OCI-LY3 (cell line): ENCODE results near the gene LRRC8D.

Source experiments
- H2AFZ ChIP-seq: fragments of 200-600, 300-600 bp; shearing (Covaris generic); 2 replicates; pipeline ENCODE4 v1.6.0; 2014; ENCODE audit warnings: antibody characterized with exemption, low read depth, low read length
- H3K27ac ChIP-seq: fragments of 200-600, 300-600 bp; sonication (generic); 2 replicates; pipeline ENCODE4 v1.5.1; 2014; ENCODE audit warnings: mild to moderate bottlenecking, low read length, moderate library complexity, mixed read lengths
- H3K27me3 ChIP-seq: fragments of 200-600, 300-600 bp; sonication (generic); 2 replicates; pipeline ENCODE4 v1.6.1; 2014; ENCODE audit warnings: low read depth, low read length, mixed read lengths
- H3K36me3 ChIP-seq: fragments of 200-600, 300-600 bp; sonication (generic); replicated peaks from 2 replicates; pipeline ENCODE3; 2014; ENCODE audit warnings: low read depth, low read length, mixed read lengths
- H3K4me1 ChIP-seq: fragments of 300-600, 200-600 bp; sonication (generic); 2 replicates; pipeline ENCODE4 v1.6.1; 2014; ENCODE audit warnings: low read length, mixed read lengths
- H3K4me2 ChIP-seq: fragments of 200-600, 300-600 bp; sonication (generic); 2 replicates; pipeline ENCODE4 v1.6.1; 2014; ENCODE audit warnings: low read length, mixed read lengths
- H3K4me3 ChIP-seq: fragments of 300-600, 200-600 bp; sonication (generic); 2 replicates; pipeline ENCODE4 v1.5.1; 2014; ENCODE audit warnings: antibody characterized with exemption, mild to moderate bottlenecking, low read length, moderate library complexity
- H3K79me2 ChIP-seq: fragments of 300-600, 200-600 bp; shearing (Covaris generic); 2 replicates; pipeline ENCODE4 v1.6.1; 2014; ENCODE audit warnings: mild to moderate bottlenecking, low read length, mixed read lengths
- H3K9ac ChIP-seq: fragments of 300-600, 200-600 bp; shearing (Covaris generic); 2 replicates; pipeline ENCODE4 v1.6.0; 2014; ENCODE audit warnings: mild to moderate bottlenecking, low read length, moderate library complexity
- H3K9me3 ChIP-seq: fragments of 200-600, 300-600 bp; shearing (Covaris generic); 2 replicates; pipeline ENCODE4 v1.6.1; 2014; ENCODE audit warnings: low read length, mixed read lengths; ENCODE audit not compliant: insufficient read depth
- H4K20me1 ChIP-seq: fragments of 200-600, 300-600 bp; sonication (generic); 2 replicates; pipeline ENCODE4 v1.6.1; 2016; ENCODE audit warnings: low read length, mixed read lengths; ENCODE audit not compliant: insufficient read depth
- CTCF ChIP-seq: fragments of 200-600, 300-600 bp; sonication (generic); IDR thresholded peaks from 2 replicates; pipeline ENCODE4 v1.5.1; 2014; ENCODE audit warnings: antibody characterized with exemption, low read length, low read depth
- EZH2phosphoT487 ChIP-seq: fragments of 200-600 bp; shearing (Covaris generic); IDR thresholded peaks from 2 replicates; pipeline ENCODE4 v1.6.1; 2018; ENCODE audit warnings: antibody characterized with exemption, mixed run types, low read depth

The LRRC8D gene

GRCh38 chr1:89962742-89963075, 141.9 kb downstream of the LRRC8D start:
- H3K9ac ChIP-seq = no peak overlapping the region
- peaks cover 15% of the 10 kb centered on the region for H3K4me1 ChIP-seq

GRCh38 chr1:89965193-89965768, 144.4 kb downstream of the LRRC8D start:
- no peaks in the 10 kb centered on the region for H3K79me2 ChIP-seq

More at GRCh38 chr1:89962742-89963075, 141.9 kb downstream of the LRRC8D start:
- H3K9me3 ChIP-seq = no peaks in the 10 kb centered on the region
- TF ChIP-seq EZH2phosphoT487 = no peak
- TF ChIP-seq CTCF = no peak
- no peaks in the 10 kb centered on the region for H3K79me2 ChIP-seq
- H3K36me3 ChIP-seq = no peaks in the 10 kb centered on the region
- H4K20me1 ChIP-seq = no peaks in the 10 kb centered on the region
- no peak overlapping the region for H3K4me3 ChIP-seq
- no peak overlapping the region for H3K4me2 ChIP-seq
- no peak overlapping the region for H3K27ac ChIP-seq
- H3K27me3 ChIP-seq = no peaks in the 10 kb centered on the region
- H2AFZ ChIP-seq = no peak overlapping the region

DNA sequence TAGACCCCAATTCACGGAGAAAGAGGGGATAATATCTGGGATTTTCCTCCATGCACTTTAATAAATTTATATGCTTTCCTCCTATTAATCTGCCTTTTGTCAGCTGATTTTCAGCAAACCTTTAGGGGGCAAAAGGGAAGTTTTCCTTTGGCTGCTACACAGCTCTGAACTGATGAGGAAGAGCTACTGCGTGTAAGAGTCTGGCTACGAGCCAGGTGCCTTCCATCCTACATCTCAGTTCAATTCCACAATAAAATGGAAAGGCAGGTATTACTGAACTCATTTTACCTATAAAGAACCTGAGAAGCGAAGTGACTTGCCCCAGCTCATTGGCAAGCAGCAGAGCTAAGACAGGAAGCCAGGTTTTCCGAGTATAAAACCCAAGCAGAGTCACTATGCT, 145.8 kb downstream of the LRRC8D start:
- Histone ChIP-seq H3K9ac (no peak overlapping the region; the same call in 1 of the 2 replicates), H3K4me2 (peak overlapping the region; percentile 79), H2AFZ (peak overlapping the region; percentile 82), H3K27ac (no peak overlapping the region), H3K36me3 (no peaks in the 10 kb centered on the region), H4K20me1 (no peaks in the 10 kb centered on the region), H3K9me3 (no peaks in the 10 kb centered on the region), H3K79me2 (no peaks in the 10 kb centered on the region), H3K27me3 (no peaks in the 10 kb centered on the region), H3K4me1 (peaks cover 20% of the 10 kb centered on the region), H3K4me3 (peak overlapping the region; percentile 55)
- TF ChIP-seq CTCF = no peak

More at GRCh38 chr1:89965193-89965768, 144.4 kb downstream of the LRRC8D start:
- no peaks in the 10 kb centered on the region for H3K27me3 ChIP-seq
- no peak overlapping the region for H3K4me2 ChIP-seq
- peaks cover 15% of the 10 kb centered on the region for H3K4me1 ChIP-seq
- H3K4me3 ChIP-seq = no peak overlapping the region
- TF ChIP-seq CTCF (no peak), EZH2phosphoT487 (no peak)
- H3K9ac ChIP-seq = no peak overlapping the region
- H4K20me1 ChIP-seq = no peaks in the 10 kb centered on the region
- H3K36me3 ChIP-seq = no peaks in the 10 kb centered on the region
- H2AFZ ChIP-seq = no peak overlapping the region
- H3K9me3 ChIP-seq = no peaks in the 10 kb centered on the region
- H3K27ac ChIP-seq = no peak overlapping the region

DNA sequence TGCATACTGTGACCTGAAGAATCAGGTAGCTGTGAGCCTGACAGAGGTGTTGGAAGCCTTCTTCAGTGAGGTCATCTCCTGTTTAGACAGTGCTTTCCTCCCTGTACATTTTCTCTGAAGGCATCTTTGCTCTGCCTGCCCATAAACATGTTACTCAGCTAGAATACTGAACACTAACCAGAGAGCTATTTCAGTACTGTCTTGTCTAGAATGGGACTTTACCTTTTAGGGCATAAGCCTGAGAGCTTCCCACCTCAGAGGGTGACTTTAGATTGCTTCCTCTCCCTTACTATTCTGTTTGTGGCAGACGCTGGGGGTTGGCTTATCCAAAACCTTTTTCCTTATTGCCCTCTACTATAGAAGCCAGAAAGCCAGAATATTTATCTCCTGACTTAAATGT, 150.8 kb downstream of the LRRC8D start:
- Histone ChIP-seq H3K9ac (no peak overlapping the region), H3K4me2 (peak overlapping the region; percentile 17; the same call in 1 of the 2 replicates), H3K27me3 (no peaks in the 10 kb centered on the region), H3K79me2 (no peaks in the 10 kb centered on the region), H3K36me3 (no peaks in the 10 kb centered on the region), H2AFZ (no peak overlapping the region), H3K9me3 (no peaks in the 10 kb centered on the region), H3K4me1 (peaks cover 35% of the 10 kb centered on the region), H3K4me3 (no peak overlapping the region), H4K20me1 (no peaks in the 10 kb centered on the region), H3K27ac (no peak overlapping the region)
- no peak for TF ChIP-seq CTCF
- TF ChIP-seq EZH2phosphoT487 = no peak
